T-helper 2 cell treated with Interferon-gamma antibody and Interleukin-4, amounts not matched to agents 5 μg/mL and 100 μg/mL, for 36 hours (primary cell): ENCODE measurements around the gene TYSND1.
"Not testable (repeated sequence)": the region's sequence is repeated elsewhere in the genome, so short reads cannot be mapped to it uniquely, and the experiment has no call there.

ENCODE experiments used
- DNase-seq: peaks from one replicate; pipeline ENCODE4 v3.0.0; 2021; ENCODE audit warnings: low spot score
- H3K27ac Mint-ChIP-seq: one replicate; pipeline ENCODE4 v1.8.0; 2021; ENCODE audit warnings: mild to moderate bottlenecking, mixed read lengths
- H3K27me3 Mint-ChIP-seq: one replicate; pipeline ENCODE4 v1.8.0; 2021; ENCODE audit warnings: low read depth, mixed read lengths
- H3K36me3 Mint-ChIP-seq: one replicate; pipeline ENCODE4 v1.8.0; 2021; ENCODE audit warnings: low read depth, mixed read lengths
- H3K4me1 Mint-ChIP-seq: one replicate; pipeline ENCODE4 v1.8.0; 2021; ENCODE audit warnings: low read depth, mixed read lengths
- H3K4me3 Mint-ChIP-seq: one replicate; pipeline ENCODE4 v1.8.0; 2022; ENCODE audit warnings: mild to moderate bottlenecking, moderate library complexity, mixed read lengths
- H3K9me3 Mint-ChIP-seq: one replicate; pipeline ENCODE4 v1.8.0; 2021; ENCODE audit warnings: mixed read lengths

The TYSND1 gene

DNA sequence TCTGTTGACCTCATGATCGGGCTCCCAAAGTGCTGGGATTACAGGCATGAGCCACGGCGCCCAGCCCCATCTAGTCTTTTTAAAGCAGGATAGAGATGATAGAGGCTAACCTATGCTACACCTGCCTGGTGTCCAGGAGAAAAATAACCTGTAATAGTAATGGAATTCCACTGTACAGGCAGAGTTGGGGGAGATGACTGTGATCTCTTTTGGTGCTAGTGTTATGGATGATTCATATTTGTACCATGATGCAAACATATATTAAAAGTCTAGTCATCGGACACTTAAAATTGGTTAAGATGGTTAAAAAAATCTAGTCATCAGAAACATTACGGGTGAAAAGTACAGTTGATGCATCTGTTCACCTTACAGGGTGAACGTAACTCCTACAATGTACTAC lies 29.9 kb upstream of the TYSND1 start:
- no peak overlapping the region for H3K27ac Mint-ChIP-seq
- peaks cover 1% of the 10 kb centered on the region for H3K36me3 Mint-ChIP-seq
- no peaks in the 10 kb centered on the region for H3K9me3 Mint-ChIP-seq

DNA sequence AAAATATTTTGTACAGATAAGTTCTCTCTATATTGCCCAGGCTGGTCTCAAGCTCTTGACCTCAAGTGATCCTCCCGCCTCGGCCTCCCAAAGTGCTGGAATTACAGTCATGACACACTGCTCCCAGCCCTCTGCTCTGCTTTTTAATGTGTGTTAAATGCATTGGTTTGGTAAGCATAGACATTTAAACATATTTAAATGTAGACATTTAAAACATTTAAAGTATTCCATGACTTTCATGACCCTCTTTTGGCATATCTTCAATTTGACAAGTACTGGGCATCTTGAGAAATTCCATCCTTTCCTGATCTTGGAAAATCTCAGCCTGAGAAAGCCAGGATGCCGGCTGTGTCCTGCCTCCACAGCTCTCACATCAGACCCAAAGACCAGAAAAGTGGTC lies 29.0 kb upstream of the TYSND1 start:
- H3K27me3 Mint-ChIP-seq = peaks cover 13% of the 10 kb centered on the region
- no peak for DNase-seq
- H3K36me3 Mint-ChIP-seq = peaks cover 1% of the 10 kb centered on the region
- H3K4me3 Mint-ChIP-seq = no peak overlapping the region
- peaks cover 3% of the 10 kb centered on the region for H3K9me3 Mint-ChIP-seq
- no peak overlapping the region for H3K27ac Mint-ChIP-seq
- peaks cover 15% of the 10 kb centered on the region for H3K4me1 Mint-ChIP-seq

More for the DNA sequence above, 29.9 kb upstream of the TYSND1 start:
- Mint-ChIP-seq H3K27me3 (peaks cover 21% of the 10 kb centered on the region), H3K4me3 (no peak overlapping the region), H3K4me1 (peaks cover 11% of the 10 kb centered on the region)
- no peak for DNase-seq

DNA sequence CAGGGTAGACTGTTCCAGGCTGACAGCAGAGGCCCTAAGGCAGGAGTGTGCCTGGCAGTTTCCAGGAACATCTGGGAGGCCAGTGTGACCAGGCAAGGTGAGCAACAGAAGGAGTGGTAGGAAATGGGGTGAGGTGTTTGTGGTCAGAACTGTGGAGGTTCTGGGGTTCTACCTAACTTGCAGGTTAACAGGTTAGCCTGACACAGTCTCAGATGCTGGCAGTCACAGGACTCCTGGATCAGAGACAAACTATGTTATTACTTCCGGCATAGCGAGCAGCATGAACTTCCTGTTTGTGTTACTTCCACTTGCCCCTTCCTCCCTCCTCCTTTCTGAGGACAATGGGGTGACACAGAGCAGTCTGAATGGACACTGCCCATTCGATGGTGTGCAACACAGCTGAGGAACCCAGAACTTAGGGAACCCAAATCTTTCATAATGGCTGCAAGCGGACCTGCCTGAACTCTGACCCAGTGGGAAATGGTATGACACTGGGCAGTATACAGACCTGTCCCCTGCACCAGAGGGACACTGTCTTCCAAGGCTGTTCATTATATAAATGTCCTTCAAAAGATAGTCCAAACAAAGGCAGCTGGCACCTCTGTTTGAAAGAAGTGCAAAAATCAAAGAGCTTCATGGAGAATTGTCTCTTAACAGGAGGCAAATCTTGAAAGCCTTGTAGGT lies 27.7 kb upstream of the TYSND1 start:
- H3K27ac Mint-ChIP-seq = peak overlapping the region; percentile 85
- H3K27me3 Mint-ChIP-seq = peaks cover 3% of the 10 kb centered on the region
- H3K4me1 Mint-ChIP-seq = peaks cover 17% of the 10 kb centered on the region
- peaks cover 1% of the 10 kb centered on the region for H3K36me3 Mint-ChIP-seq
- H3K4me3 Mint-ChIP-seq = peak overlapping the region; percentile 8
- H3K9me3 Mint-ChIP-seq = peaks cover 3% of the 10 kb centered on the region
- DNase-seq = no peak

DNA sequence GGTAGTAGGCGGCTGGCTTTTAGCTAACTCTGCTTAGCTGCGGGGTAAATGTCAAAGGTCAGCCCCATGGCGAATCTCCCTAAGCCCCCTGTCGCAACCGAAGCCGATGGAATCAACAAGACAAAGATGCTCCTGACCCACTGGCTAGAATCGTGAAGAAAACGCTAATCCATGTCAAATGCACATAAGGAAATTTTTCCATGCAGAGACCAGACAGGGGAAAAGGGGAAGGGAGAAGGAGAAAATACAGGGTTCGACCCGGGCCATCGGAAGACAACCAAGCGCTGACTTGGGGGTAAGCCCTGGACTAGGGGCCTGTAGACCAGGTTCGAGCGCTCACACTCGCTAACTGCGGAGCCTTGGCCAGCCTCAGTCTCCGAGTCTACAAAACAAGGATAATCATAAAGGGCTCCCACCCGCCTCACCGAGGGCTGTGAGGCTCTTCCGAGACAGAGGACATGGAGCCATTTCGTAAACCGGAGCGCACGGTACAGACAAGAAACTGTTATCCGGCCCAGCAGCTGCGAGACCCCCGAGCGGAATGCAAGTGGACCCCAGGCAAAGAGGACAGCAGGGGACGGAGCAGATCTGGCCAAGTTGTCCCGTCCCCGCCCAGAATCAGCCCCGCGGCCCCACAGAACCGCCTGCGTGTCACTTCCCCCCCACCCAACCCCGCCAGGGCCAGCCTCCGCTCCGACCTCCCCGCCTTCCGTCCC lies 23.3 kb upstream of the TYSND1 start:
- peak overlapping the region; percentile 98 for H3K27ac Mint-ChIP-seq
- H3K9me3 Mint-ChIP-seq = peaks cover 3% of the 10 kb centered on the region
- H3K36me3 Mint-ChIP-seq = peaks cover 24% of the 10 kb centered on the region
- no peaks in the 10 kb centered on the region for H3K27me3 Mint-ChIP-seq
- peak overlapping the region; percentile 93 for H3K4me3 Mint-ChIP-seq
- H3K4me1 Mint-ChIP-seq = peaks cover 41% of the 10 kb centered on the region
- DNase-seq = no peak

DNA sequence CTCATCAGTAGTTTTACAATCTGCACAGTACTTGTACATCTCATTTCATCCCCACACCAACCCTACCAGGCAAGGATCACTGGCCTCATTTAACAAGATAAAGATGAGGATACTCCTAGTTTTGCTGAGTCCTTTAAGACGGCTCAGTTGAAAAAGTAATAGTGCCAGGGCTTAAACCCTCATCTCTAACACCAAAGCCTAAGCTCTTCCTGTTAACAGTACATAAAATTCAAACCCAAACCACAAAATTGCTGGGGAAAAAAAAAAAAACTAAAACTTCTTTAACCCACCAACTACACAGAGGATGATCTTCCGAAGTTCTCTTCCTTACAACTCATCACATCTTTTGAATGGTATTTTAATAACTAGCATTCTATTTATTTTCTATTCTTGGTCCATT lies 22.5 kb upstream of the TYSND1 start:
- peaks cover 30% of the 10 kb centered on the region for H3K36me3 Mint-ChIP-seq
- no peak for DNase-seq
- H3K27ac Mint-ChIP-seq = peak overlapping the region; percentile 98
- no peaks in the 10 kb centered on the region for H3K27me3 Mint-ChIP-seq
- peaks cover 3% of the 10 kb centered on the region for H3K9me3 Mint-ChIP-seq
- H3K4me3 Mint-ChIP-seq = peak overlapping the region; percentile 93
- H3K4me1 Mint-ChIP-seq = peaks cover 42% of the 10 kb centered on the region

DNA sequence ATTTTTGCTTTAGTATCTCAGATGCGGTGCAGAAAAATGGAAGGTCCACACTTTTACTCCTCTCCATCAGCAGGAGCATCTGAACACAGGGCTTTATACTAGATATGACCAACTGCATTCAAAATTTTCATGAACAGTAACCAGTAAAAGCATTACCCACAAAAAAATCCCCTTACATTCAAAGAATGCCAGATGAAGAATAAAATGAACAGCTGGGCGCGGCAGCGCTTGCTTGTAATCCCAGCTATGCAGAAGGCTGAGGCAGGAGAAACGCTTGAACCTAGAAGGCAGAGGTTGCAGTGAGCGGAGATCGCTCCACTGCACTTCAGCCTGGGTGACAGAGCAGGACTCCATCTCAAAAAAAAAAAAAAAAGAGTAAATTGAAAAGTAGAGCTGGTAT lies 20.7 kb upstream of the TYSND1 start:
- H3K4me3 Mint-ChIP-seq = peak overlapping the region; percentile 45
- H3K4me1 Mint-ChIP-seq = peaks cover 54% of the 10 kb centered on the region
- peaks cover 3% of the 10 kb centered on the region for H3K9me3 Mint-ChIP-seq
- no peaks in the 10 kb centered on the region for H3K27me3 Mint-ChIP-seq
- DNase-seq = no peak
- H3K27ac Mint-ChIP-seq = peak overlapping the region; percentile 11
- H3K36me3 Mint-ChIP-seq = peaks cover 39% of the 10 kb centered on the region

DNA sequence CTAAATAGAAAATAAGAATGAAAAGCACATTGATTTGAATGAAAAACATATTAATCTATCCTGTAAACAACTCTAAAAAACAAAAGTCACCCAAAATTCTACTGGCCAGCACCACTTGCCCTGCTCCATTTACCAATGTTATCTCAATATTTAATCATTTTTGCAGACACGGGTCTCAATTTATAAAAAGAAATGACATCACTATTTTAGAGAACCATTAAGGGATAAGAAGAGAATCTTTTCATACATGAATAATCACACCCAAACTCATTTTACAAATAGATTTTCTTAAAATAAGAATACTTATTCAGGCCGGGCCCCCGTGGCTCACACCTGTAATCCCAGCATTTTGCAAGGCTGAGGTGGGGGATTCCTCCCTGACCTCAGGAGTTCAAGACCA lies 19.9 kb upstream of the TYSND1 start:
- Mint-ChIP-seq H3K27ac (no peak overlapping the region), H3K27me3 (no peaks in the 10 kb centered on the region), H3K9me3 (peaks cover 3% of the 10 kb centered on the region), H3K4me1 (peaks cover 62% of the 10 kb centered on the region), H3K36me3 (peaks cover 47% of the 10 kb centered on the region), H3K4me3 (no peak overlapping the region)
- DNase-seq = no peak

DNA sequence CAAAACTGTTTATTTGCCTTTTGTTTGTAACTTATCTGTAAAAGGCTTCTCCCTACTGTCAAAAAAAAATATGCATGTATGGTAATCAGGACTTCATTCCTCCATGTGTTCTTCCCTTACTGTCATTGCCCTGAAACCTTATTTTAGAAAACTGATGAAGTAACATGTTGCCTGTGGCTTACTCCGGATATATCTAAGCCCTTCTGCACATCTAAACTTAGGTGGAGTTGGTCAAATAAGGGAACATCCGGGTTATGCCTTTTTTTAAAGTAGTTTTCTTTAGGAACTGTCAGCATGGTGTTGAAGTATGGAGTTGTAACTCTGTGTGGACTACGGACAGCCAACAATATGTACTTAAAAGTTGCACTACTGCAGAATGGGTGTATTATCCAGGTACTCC lies 17.7 kb upstream of the TYSND1 start:
- Mint-ChIP-seq H3K4me3 (peak overlapping the region; percentile 63), H3K4me1 (peaks cover 67% of the 10 kb centered on the region), H3K36me3 (peaks cover 64% of the 10 kb centered on the region), H3K27ac (peak overlapping the region; percentile 83), H3K9me3 (no peaks in the 10 kb centered on the region), H3K27me3 (no peaks in the 10 kb centered on the region)
- DNase-seq = no peak

DNA sequence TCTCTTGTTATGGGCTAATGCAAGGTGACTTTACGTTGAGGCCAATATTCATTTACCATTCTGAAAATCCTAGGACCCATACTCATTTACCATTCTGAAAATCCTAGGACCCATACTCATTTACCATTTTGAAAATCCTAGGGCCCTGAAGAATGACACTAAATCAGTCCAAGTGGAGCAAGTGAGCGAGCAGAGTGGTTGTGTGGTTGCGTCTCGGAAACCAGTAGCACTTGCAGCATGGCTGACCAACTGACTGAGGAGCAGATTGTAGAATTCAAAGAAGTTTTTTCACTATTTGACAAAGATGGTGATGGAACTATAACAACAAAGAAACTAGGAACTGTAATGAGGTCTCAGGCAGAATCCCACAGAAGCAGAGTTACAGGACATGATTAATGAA lies 16.9 kb upstream of the TYSND1 start:
- H3K4me1 Mint-ChIP-seq = peaks cover 63% of the 10 kb centered on the region
- DNase-seq = no peak
- peak overlapping the region; percentile 63 for H3K4me3 Mint-ChIP-seq
- H3K27me3 Mint-ChIP-seq = no peaks in the 10 kb centered on the region
- H3K9me3 Mint-ChIP-seq = no peaks in the 10 kb centered on the region
- peaks cover 63% of the 10 kb centered on the region for H3K36me3 Mint-ChIP-seq
- peak overlapping the region; percentile 83 for H3K27ac Mint-ChIP-seq

DNA sequence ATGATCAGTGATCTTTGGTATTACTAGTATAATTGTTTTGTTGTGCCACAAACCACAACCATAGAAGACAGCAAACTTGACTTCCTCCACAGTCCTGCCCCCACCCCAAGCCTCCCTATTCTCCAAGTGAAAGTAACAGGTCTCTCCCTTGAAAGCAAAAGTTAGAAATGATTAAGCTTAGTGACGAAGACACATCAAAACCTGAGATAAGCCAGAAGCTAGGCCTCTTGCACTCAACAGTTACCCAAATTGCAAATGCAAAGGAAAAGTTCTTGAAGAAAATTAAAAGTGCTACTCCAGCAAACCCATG lies 16.3 kb upstream of the TYSND1 start:
- peak; percentile 74 for DNase-seq
- H3K36me3 Mint-ChIP-seq = peaks cover 62% of the 10 kb centered on the region
- no peaks in the 10 kb centered on the region for H3K27me3 Mint-ChIP-seq
- peak overlapping the region; percentile 63 for H3K4me3 Mint-ChIP-seq
- peak overlapping the region; percentile 90 for H3K27ac Mint-ChIP-seq
- peaks cover 58% of the 10 kb centered on the region for H3K4me1 Mint-ChIP-seq
- H3K9me3 Mint-ChIP-seq = no peaks in the 10 kb centered on the region

DNA sequence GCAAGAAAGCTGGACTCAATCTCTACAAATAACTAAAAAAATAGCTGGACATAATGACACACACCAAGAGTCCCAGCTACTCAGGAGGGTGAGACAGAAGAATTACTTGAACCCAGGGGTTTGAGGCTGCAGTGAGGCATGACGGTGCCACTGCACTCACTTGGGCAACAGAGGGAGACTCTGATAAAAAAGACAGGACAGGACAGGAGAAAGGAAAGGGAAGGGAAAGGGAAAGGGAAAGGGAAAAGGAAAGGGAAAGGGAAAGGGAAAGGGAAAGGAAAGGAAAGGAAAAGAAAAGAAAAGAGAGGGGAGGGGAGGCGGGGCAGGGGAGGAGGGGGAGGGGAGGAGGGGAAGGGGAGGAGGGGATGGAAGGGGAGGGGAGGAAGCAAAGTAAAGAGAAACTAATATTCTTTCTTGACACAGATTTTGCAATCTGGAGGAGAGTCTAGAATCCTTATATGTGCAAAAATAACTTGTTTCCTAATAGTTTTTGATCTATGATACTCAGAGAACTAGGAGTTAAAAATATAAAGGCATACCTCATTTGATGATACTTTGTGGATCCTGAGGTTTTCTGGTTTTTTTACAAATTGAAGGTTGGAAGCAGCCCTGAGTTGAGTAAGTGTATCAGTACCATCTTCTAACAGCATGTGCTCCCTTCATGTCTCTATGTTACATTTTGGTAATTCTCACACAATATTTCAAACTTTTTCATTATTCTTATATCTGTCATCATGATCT lies 15.8 kb upstream of the TYSND1 start:
- H3K27ac Mint-ChIP-seq = peak overlapping the region; percentile 90
- H3K4me3 Mint-ChIP-seq = peak overlapping the region; percentile 72
- H3K4me1 Mint-ChIP-seq = peaks cover 60% of the 10 kb centered on the region
- no peaks in the 10 kb centered on the region for H3K9me3 Mint-ChIP-seq
- no peak for DNase-seq
- no peaks in the 10 kb centered on the region for H3K27me3 Mint-ChIP-seq
- H3K36me3 Mint-ChIP-seq = peaks cover 66% of the 10 kb centered on the region

DNA sequence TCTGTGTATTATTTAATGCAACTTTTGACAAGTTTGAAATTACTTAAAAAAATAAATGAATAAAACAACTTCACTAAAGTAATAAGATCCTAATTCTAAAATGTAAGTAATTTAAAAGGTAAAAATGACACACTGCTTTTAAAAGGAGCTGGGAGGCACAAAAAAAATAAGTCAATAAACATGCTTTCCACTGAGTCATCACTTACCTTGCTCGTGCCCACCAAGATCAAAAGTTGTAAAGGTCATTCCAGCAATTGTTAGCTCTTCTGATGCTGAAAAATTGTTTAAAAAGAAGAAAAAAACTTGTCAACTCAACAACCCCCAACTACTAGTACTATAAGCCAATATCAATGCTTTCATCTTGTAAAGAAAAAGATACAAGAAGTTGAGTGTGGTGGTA lies 14.3 kb upstream of the TYSND1 start:
- no peak overlapping the region for H3K27ac Mint-ChIP-seq
- H3K27me3 Mint-ChIP-seq = no peaks in the 10 kb centered on the region
- peaks cover 56% of the 10 kb centered on the region for H3K4me1 Mint-ChIP-seq

DNA sequence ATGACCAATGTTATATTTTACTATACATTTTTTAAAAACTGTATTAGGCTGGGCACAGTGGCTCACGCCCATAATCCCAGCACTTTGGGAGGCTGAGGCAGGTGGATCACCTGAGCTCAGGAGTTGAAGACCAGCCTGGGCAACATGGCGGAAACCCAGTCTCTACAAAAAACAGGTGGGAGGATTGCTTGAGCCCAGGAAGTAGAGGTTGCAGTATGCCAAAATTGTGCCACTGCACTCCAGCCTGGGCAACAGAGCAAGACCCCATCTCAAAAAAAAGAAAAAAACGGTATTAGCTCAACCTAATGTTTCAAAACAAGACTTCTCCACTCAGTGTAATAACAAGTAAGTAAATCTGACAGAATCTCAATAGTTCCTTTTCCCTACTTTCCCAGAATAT lies 12.9 kb upstream of the TYSND1 start:
- Mint-ChIP-seq H3K4me1 (peaks cover 47% of the 10 kb centered on the region), H3K36me3 (peaks cover 70% of the 10 kb centered on the region)
- DNase-seq, H3K27me3 Mint-ChIP-seq, H3K27ac Mint-ChIP-seq, H3K9me3 Mint-ChIP-seq, H3K4me3 Mint-ChIP-seq: not testable (repeated sequence)

More for the DNA sequence above, 14.3 kb upstream of the TYSND1 start:
- no peaks in the 10 kb centered on the region for H3K9me3 Mint-ChIP-seq
- H3K4me3 Mint-ChIP-seq = no peak overlapping the region
- DNase-seq = no peak
- peaks cover 67% of the 10 kb centered on the region for H3K36me3 Mint-ChIP-seq

DNA sequence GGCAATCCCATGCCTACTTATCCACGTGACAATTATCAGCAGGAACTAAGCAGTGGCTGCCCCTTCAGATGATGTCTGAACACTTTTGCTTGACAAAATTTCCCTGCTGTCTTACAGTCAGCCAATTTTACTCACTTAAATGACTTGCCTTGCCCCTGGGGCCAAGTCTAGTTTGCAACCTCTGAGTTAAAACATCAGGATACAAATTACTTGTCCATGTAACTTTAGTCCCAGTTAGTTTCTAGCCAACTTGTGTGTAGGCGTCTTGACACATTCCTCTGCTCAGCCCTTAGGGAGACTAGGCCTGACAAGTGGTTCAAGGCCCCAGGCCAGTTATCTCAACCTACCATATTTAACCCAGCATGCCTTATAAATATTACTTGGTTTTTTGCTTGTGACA lies 11.6 kb upstream of the TYSND1 start:
- Mint-ChIP-seq H3K9me3 (no peaks in the 10 kb centered on the region), H3K4me1 (peaks cover 34% of the 10 kb centered on the region), H3K27ac (no peak overlapping the region), H3K4me3 (no peak overlapping the region), H3K27me3 (no peaks in the 10 kb centered on the region), H3K36me3 (peaks cover 69% of the 10 kb centered on the region)
- no peak for DNase-seq
